Type B pancreatic cell (in vitro differentiated cells): Measurements from ENCODE around the gene NLGN1. TPM values are rescaled to one million over a fixed set of nuclear protein-coding genes. Genes with fewer than 3 reads are reported as not detected.

Experiments used
- DNase-seq: peaks from one replicate; pipeline ENCODE4 v3.0.0; 2021; ENCODE audit warnings: mixed read lengths; ENCODE audit not compliant: unreplicated experiment; ENCODE audit errors: extremely low spot score
- H3K27ac Mint-ChIP-seq: 2 replicates; pipeline ENCODE4 v1.8.0; 2021; ENCODE audit warnings: mild to moderate bottlenecking, mixed read lengths
- H3K27me3 Mint-ChIP-seq: 2 replicates; pipeline ENCODE4 v1.8.0; 2021; ENCODE audit warnings: mixed read lengths
- H3K36me3 Mint-ChIP-seq: 2 replicates; pipeline ENCODE4 v1.8.0; 2021; ENCODE audit warnings: mixed read lengths
- H3K4me1 Mint-ChIP-seq: one replicate; pipeline ENCODE4 v1.8.0; 2021; ENCODE audit warnings: mixed read lengths; ENCODE audit not compliant: unreplicated experiment
- H3K4me3 Mint-ChIP-seq: 2 replicates; pipeline ENCODE4 v1.8.0; 2021; ENCODE audit warnings: mild to moderate bottlenecking, mixed read lengths
- H3K9me3 Mint-ChIP-seq: 2 replicates; pipeline ENCODE4 v1.8.0; 2021; ENCODE audit warnings: mixed read lengths
- CTCF ChIP-seq: fragments of 200-600 bp; sonication (generic); conservative IDR thresholded peaks from 2 replicates; pipeline ENCODE4 v1.5.0; 2021; ENCODE audit warnings: antibody characterized with exemption, mild to moderate bottlenecking
- total RNA-seq: library from RNA; stranded (reverse); gene quantifications from 2 replicates; pipeline ENCODE4 v1.2.1, GENCODE V29; 2021; ENCODE audit warnings: low replicate concordance

NLGN1 gene
- total RNA-seq, 1 donor from 2014 or later, result 12.6 TPM

- Mint-ChIP-seq H3K9me3 (no peaks in the 10 kb centered on the region), H3K4me1 (peaks cover 18% of the 10 kb centered on the region), H3K27ac (no peak overlapping the region), H3K36me3 (no peaks in the 10 kb centered on the region), H3K27me3 (no peaks in the 10 kb centered on the region), H3K4me3 (no peak overlapping the region)
- DNase-seq, result no peak
- TF ChIP-seq CTCF, result peak; percentile 72
These were observed 13.9 kb downstream of the NLGN1 start for GRCh38 chr3:173411375-173411973.

GRCh38 chr3:173416070-173416469 lies 18.5 kb downstream of the NLGN1 start:
- peaks cover 14% of the 10 kb centered on the region for H3K4me1 Mint-ChIP-seq
- no peak overlapping the region for H3K27ac Mint-ChIP-seq

GRCh38 chr3:173429076-173429475 lies 31.5 kb downstream of the NLGN1 start:
- DNase-seq, result no peak
- Mint-ChIP-seq H3K27me3 (no peaks in the 10 kb centered on the region), H3K9me3 (peaks cover 10% of the 10 kb centered on the region)

More at GRCh38 chr3:173416070-173416469, 18.5 kb downstream of the NLGN1 start:
- Mint-ChIP-seq H3K4me3 (no peak overlapping the region), H3K36me3 (no peaks in the 10 kb centered on the region), H3K9me3 (peaks cover 4% of the 10 kb centered on the region), H3K27me3 (no peaks in the 10 kb centered on the region)
- TF ChIP-seq CTCF, result no peak
- no peak for DNase-seq

GRCh38 chr3:173429527-173429926 lies 32.0 kb downstream of the NLGN1 start:
- no peak for TF ChIP-seq CTCF
- Mint-ChIP-seq H3K27ac (no peak overlapping the region), H3K4me1 (no peaks in the 10 kb centered on the region), H3K9me3 (peaks cover 10% of the 10 kb centered on the region), H3K4me3 (no peak overlapping the region), H3K36me3 (no peaks in the 10 kb centered on the region), H3K27me3 (no peaks in the 10 kb centered on the region)
- DNase-seq, result no peak

More at GRCh38 chr3:173429076-173429475, 31.5 kb downstream of the NLGN1 start:
- Mint-ChIP-seq H3K4me1 (no peaks in the 10 kb centered on the region), H3K4me3 (no peak overlapping the region), H3K36me3 (no peaks in the 10 kb centered on the region), H3K27ac (no peak overlapping the region)
- no peak for TF ChIP-seq CTCF

GRCh38 chr3:173430576-173430975 lies 33.0 kb downstream of the NLGN1 start:
- no peaks in the 10 kb centered on the region for H3K4me1 Mint-ChIP-seq
- no peak overlapping the region for H3K27ac Mint-ChIP-seq
- no peaks in the 10 kb centered on the region for H3K36me3 Mint-ChIP-seq
- no peak for TF ChIP-seq CTCF
- no peak overlapping the region for H3K4me3 Mint-ChIP-seq
- no peaks in the 10 kb centered on the region for H3K27me3 Mint-ChIP-seq
- DNase-seq, result no peak
- peaks cover 7% of the 10 kb centered on the region for H3K9me3 Mint-ChIP-seq
